ENCODE measurements around the gene CCDC136. TPM values are rescaled to one million over a fixed set of nuclear protein-coding genes. Genes with fewer than 3 reads are reported as not detected.

Gene CCDC136
- total RNA-seq, 1 experiment from 2014 or later: 11.1 TPM

DNA sequence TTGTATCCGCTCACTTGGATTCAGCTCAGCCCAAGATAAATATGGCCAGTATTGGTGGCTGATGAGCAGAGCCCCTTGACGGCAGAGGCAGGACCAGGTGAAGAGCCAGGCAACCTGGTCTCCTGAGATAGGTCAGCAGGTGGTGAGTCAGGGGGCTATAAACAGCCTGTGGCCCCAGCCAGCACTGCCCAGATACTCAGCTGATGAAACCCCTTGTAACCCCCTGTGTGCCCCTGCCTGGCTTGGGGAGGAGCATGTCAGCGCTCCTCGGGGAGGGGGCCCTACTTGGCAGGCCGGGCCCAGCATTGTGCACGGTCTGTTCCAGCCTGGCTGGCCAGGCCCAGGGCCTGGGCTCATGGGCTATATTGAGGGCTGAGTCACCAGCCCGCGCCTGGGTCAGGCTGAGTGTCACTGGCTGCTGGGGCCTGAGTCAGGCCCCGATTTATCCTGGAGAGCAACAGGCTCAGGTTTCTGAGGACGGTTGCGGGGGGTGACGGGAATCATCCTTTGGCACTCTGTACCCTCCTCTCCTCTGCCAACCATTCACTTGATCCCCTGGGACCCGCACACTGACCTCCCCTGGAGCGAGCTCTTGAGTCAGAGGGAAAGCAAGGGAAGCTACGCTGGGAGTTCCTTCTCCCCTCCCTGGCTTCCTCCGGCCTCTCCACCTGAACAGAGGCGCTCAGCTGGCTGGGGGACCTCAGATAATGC lies 35.6 kb downstream of the CCDC136 start:
- Histone ChIP-seq H3K36me3 (ENCODE audit: control insufficient read depth in 1 of 2, insufficient read depth in 2 of 2, low read length in 2 of 2) (no peaks in the 10 kb centered on the region), H3K4me1 (ENCODE audit: control insufficient read depth in 1 of 2, insufficient read depth in 2 of 2, low read length in 2 of 2) (peaks cover 35 to 56% of the 10 kb centered on the region in 2 experiments), H3K9me2 (ENCODE audit: insufficient read depth) (no peaks in the 10 kb centered on the region), H4K20me1 (ENCODE audit: insufficient read depth) (no peaks in the 10 kb centered on the region), H3K27me3 (ENCODE audit: insufficient read depth, low read length) (no peaks in the 10 kb centered on the region), H3K79me2 (ENCODE audit: insufficient read depth, low read length) (peaks cover 13% of the 10 kb centered on the region; the same call in 1 of the 2 replicates), H3K9ac (ENCODE audit: low read length) (peak overlapping the region; percentile 68), H3K4me2 (ENCODE audit: low read length) (peak overlapping the region; percentile 90), H2AFZ (ENCODE audit: low read depth, low read length, poor library complexity, severe bottlenecking) (no peak overlapping the region), H3K9me3 (ENCODE audit: control insufficient read depth in 1 of 2, insufficient read depth in 1 of 2, low read depth in 1 of 2, low read length in 2 of 2) (no peaks in the 10 kb centered on the region), H3K27ac (ENCODE audit: low read depth, low read length) (peak overlapping the region; percentile 82), H3K4me3 (replicated peaks in 1 of 2; ENCODE audit: low read depth in 1 of 2, low read length in 2 of 2) (peak overlapping the region; percentile 20 to 48; a peak in 3 of 4 replicates)
- intact Hi-C loops (cut with micrococcal nuclease): no loop called here
- CTCF ChIA-PET: interaction anchor here (0.6 kb wide), 1 partner anchor 53 kb away, joined by 3 read pairs; no protein-coding TSS in a partner anchor
- POLR2A ChIA-PET: no interaction called here
- DNase-seq (ENCODE audit: low read depth, low spot score) (peak; percentile 53), ATAC-seq (peak; percentile 79)
- TF ChIP-seq, protein P1, sequence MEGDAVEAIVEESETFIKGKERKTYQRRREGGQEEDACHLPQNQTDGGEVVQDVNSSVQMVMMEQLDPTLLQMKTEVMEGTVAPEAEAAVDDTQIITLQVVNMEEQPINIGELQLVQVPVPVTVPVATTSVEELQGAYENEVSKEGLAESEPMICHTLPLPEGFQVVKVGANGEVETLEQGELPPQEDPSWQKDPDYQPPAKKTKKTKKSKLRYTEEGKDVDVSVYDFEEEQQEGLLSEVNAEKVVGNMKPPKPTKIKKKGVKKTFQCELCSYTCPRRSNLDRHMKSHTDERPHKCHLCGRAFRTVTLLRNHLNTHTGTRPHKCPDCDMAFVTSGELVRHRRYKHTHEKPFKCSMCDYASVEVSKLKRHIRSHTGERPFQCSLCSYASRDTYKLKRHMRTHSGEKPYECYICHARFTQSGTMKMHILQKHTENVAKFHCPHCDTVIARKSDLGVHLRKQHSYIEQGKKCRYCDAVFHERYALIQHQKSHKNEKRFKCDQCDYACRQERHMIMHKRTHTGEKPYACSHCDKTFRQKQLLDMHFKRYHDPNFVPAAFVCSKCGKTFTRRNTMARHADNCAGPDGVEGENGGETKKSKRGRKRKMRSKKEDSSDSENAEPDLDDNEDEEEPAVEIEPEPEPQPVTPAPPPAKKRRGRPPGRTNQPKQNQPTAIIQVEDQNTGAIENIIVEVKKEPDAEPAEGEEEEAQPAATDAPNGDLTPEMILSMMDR (IDR thresholded peaks at IDR 0.05 in 2 of 3, conservative IDR thresholded peaks at IDR 0.05 in 1 of 3; ENCODE audit: borderline replicate concordance in 1 of 3, insufficient read depth in 1 of 3, low read depth in 2 of 3, low read length in 2 of 3): no peak
- TF ChIP-seq YY1 (IDR thresholded peaks at IDR 0.05; ENCODE audit: extremely low read depth, insufficient replicate concordance, low read depth, low read length) (peak; percentile 8), POLR2A (IDR thresholded peaks at IDR 0.05; ENCODE audit: borderline replicate concordance, extremely low read depth, insufficient read depth, insufficient read length) (no peak), POLR2AphosphoS5 (IDR thresholded peaks at IDR 0.05; ENCODE audit: low read depth, low read length) (peak; percentile 67), EZH2phosphoT487 (IDR thresholded peaks at IDR 0.05; ENCODE audit: borderline replicate concordance) (no peak), ZFX (IDR thresholded peaks at IDR 0.05) (peak; percentile 49; the same call in 1 of the 2 replicates)
- no TSS peak for BruUV-seq (replicated peaks)
- RAD21 ChIA-PET (ENCODE audit: low non-redundant PET in 1 of 2, low total read pairs in 2 of 2, uncharacterized antibody in 2 of 2, unreplicated experiment in 2 of 2): no interaction called here
